HEK293 (cell line): ENCODE results near the gene KNG1.

Experiments
- CTCF ChIA-PET: fragments of 350-600 bp; formaldehyde crosslinking; extraction: SDS; loops from one replicate; lab custom pipeline; 2021; ENCODE audit warnings: antibody characterized with exemption; lab: Yijun Ruan, JAX
- POLR2A ChIA-PET: fragments of 300-600 bp; formaldehyde crosslinking; extraction: SDS; loops from one replicate; lab custom pipeline; 2020; ENCODE audit warnings: antibody characterized with exemption, inconsistent platforms; lab: Yijun Ruan, JAX
- H3K27ac ChIP-seq: fragments of 200-500 bp; sonication (Bioruptor generic); 2 replicates; pipeline ENCODE4 v1.5.1; 2014; ENCODE audit warnings: low read depth, low read length, control low read depth, inconsistent platforms; ENCODE audit errors: extremely low read depth
- H3K36me3 ChIP-seq, 2 experiments: fragments of 200-500 bp in 1 of 2; sonication (Bioruptor generic) in 1 of 2; 1 replicate in 1 of 2; 2 replicates in 1 of 2; pipeline ENCODE4 v1.5.1; 2014 to 2017; ENCODE audit warnings: inconsistent platforms in 2 of 2, low read length in 2 of 2; ENCODE audit not compliant: control insufficient read depth in 2 of 2, insufficient read depth in 1 of 2
- H3K4me1 ChIP-seq: fragments of 200-500 bp; sonication (Bioruptor generic); 2 replicates; pipeline ENCODE4 v1.5.1; 2014; ENCODE audit warnings: mild to moderate bottlenecking, low read length, inconsistent platforms; ENCODE audit not compliant: control insufficient read depth, insufficient read depth
- H3K4me3 ChIP-seq: 2 replicates; pipeline ENCODE4 v1.5.1; 2011; ENCODE audit warnings: low read depth, mild to moderate bottlenecking, control low read depth, low read length, moderate library complexity
- H3K9me3 ChIP-seq: fragments of 200-500 bp; sonication (Bioruptor generic); 2 replicates; pipeline ENCODE4 v1.5.1; 2014; ENCODE audit warnings: low read depth, low read length, inconsistent platforms; ENCODE audit not compliant: control insufficient read depth, insufficient read depth
- AEBP2 ChIP-seq: fragments of 450-650 bp; formaldehyde crosslinking; IDR thresholded peaks from 2 replicates; pipeline ENCODE4 v1.5.1; 2016; ENCODE audit warnings: missing biosample characterization, missing genetic modification characterization, borderline replicate concordance
- GFI1B ChIP-seq: fragments of 450-650 bp; formaldehyde crosslinking; IDR thresholded peaks from 2 replicates; pipeline ENCODE4 v1.5.1; 2016; ENCODE audit warnings: missing biosample characterization, missing genetic modification characterization
- GLI4 ChIP-seq: fragments of 450-650 bp; formaldehyde crosslinking; IDR thresholded peaks from 2 replicates; pipeline ENCODE4 v1.5.1; 2016; ENCODE audit warnings: missing biosample characterization, missing genetic modification characterization
- GLIS2 ChIP-seq: fragments of 450-650 bp; formaldehyde crosslinking; IDR thresholded peaks from 2 replicates; pipeline ENCODE4 v1.5.1; 2016; ENCODE audit warnings: missing biosample characterization, missing genetic modification characterization
- HIC1 ChIP-seq: fragments of 450-650 bp; formaldehyde crosslinking; IDR thresholded peaks from 2 replicates; pipeline ENCODE4 v1.5.1; 2016; ENCODE audit warnings: missing biosample characterization, missing genetic modification characterization
- HOXC10 ChIP-seq: sonication (generic); formaldehyde crosslinking; IDR thresholded peaks from 2 replicates; pipeline ENCODE4 v1.8.1; 2023; ENCODE audit warnings: mild to moderate bottlenecking, missing genetic modification reagents
- PRDM10 ChIP-seq: fragments of 450-650 bp; formaldehyde crosslinking; IDR thresholded peaks from 2 replicates; pipeline ENCODE4 v1.5.1; 2016; ENCODE audit warnings: missing biosample characterization, missing genetic modification characterization
- REST ChIP-seq: fragments of 450-650 bp; formaldehyde crosslinking; IDR thresholded peaks from 2 replicates; pipeline ENCODE4 v1.5.1; 2016; ENCODE audit warnings: missing biosample characterization, missing genetic modification characterization
- TRIM28 ChIP-seq: IDR thresholded peaks from 2 replicates; pipeline ENCODE4 v1.6.1; 2011; ENCODE audit warnings: low read length, control low read depth, borderline replicate concordance
- ZBTB11 ChIP-seq: fragments of 450-650 bp; formaldehyde crosslinking; conservative IDR thresholded peaks from 2 replicates; pipeline ENCODE4 v1.5.1; 2016; ENCODE audit warnings: low read depth, missing biosample characterization, missing genetic modification characterization
- ZEB2 ChIP-seq: fragments of 450-650 bp; formaldehyde crosslinking; IDR thresholded peaks from 2 replicates; pipeline ENCODE4 v1.5.1; 2016; ENCODE audit warnings: missing biosample characterization, missing genetic modification characterization
- ZNF2 ChIP-seq: fragments of 450-650 bp; formaldehyde crosslinking; IDR thresholded peaks from 2 replicates; pipeline ENCODE4 v1.5.1; 2016; ENCODE audit warnings: missing biosample characterization, missing genetic modification characterization
- ZNF341 ChIP-seq: fragments of 450-650 bp; formaldehyde crosslinking; IDR thresholded peaks from 2 replicates; pipeline ENCODE4; 2016; ENCODE audit warnings: low read depth, missing biosample characterization, missing genetic modification characterization
- ZNF449 ChIP-seq: fragments of 450-650 bp; formaldehyde crosslinking; IDR thresholded peaks from 2 replicates; pipeline ENCODE4 v1.5.1; 2017; ENCODE audit warnings: missing biosample characterization, mild to moderate bottlenecking, missing genetic modification characterization, moderate library complexity
- ZNF600 ChIP-seq: fragments of 450-650 bp; formaldehyde crosslinking; IDR thresholded peaks from 2 replicates; pipeline ENCODE4 v1.5.1; 2016; ENCODE audit warnings: missing biosample characterization, missing genetic modification characterization
- ZNF610 ChIP-seq: fragments of 450-650 bp; formaldehyde crosslinking; IDR thresholded peaks from 2 replicates; pipeline ENCODE4 v1.5.1; 2016; ENCODE audit warnings: missing biosample characterization, missing genetic modification characterization, borderline replicate concordance
- ZNF768 ChIP-seq: fragments of 450-650 bp; formaldehyde crosslinking; IDR thresholded peaks from 2 replicates; pipeline ENCODE4 v1.5.1; 2018; ENCODE audit warnings: missing biosample characterization, mild to moderate bottlenecking, missing genetic modification characterization
- ZSCAN16 ChIP-seq: fragments of 450-650 bp; formaldehyde crosslinking; IDR thresholded peaks from 2 replicates; pipeline ENCODE4 v1.5.1; 2016; ENCODE audit warnings: missing biosample characterization, missing genetic modification characterization

Gene KNG1

GRCh38 chr3:186682812-186683211 lies 34.3 kb upstream of the KNG1 start:
- no peaks in the 10 kb centered on the region for H3K36me3 ChIP-seq
- TF ChIP-seq TRIM28 (no peak), ZBTB11 (tag by site-specific recombination) (no peak), ZNF600 (tag by site-specific recombination) (no peak), HOXC10 (no peak), AEBP2 (no peak), ZNF610 (no peak), GLIS2 (no peak), ZSCAN16 (no peak), ZNF2 (tag by site-specific recombination) (no peak), ZNF768 (tag by site-specific recombination) (no peak), HIC1 (no peak), ZNF341 (tag by site-specific recombination) (no peak), ZNF449 (tag by site-specific recombination) (no peak), GFI1B (tag by site-specific recombination) (no peak), ZEB2 (tag by site-specific recombination) (no peak), PRDM10 (tag by site-specific recombination) (no peak), REST (tag by site-specific recombination) (no peak), GLI4 (tag by site-specific recombination) (no peak)
- ChIA-PET CTCF (no interaction called here), POLR2A (no interaction called here)
- no peak overlapping the region for H3K4me3 ChIP-seq
- H3K27ac ChIP-seq = no peak overlapping the region
- H3K4me1 ChIP-seq = no peaks in the 10 kb centered on the region
- no peaks in the 10 kb centered on the region for H3K9me3 ChIP-seq
